BJ (cell line): ENCODE measurements around the gene PDE6A. TPM values are rescaled to one million over a fixed set of nuclear protein-coding genes. Genes with fewer than 3 reads are reported as not detected.

ENCODE experiments used
- CTCF ChIA-PET: fragments of 350-600 bp; formaldehyde crosslinking; extraction: SDS; loops from one replicate; lab custom pipeline; 2021; ENCODE audit warnings: antibody characterized with exemption, inconsistent platforms; lab: Yijun Ruan, JAX
- POLR2A ChIA-PET: fragments of 300-600 bp; sonication (Branson Sonifier 250); formaldehyde crosslinking; extraction: SDS; loops from one replicate; lab custom pipeline; 2021; ENCODE audit warnings: antibody characterized with exemption; lab: Charles Lee
- DNase-seq: peaks from one replicate; pipeline ENCODE4 v3.0.0-alpha.2; 2011; ENCODE audit warnings: low read depth
- H3K27me3 ChIP-seq: 2 replicates; pipeline ENCODE4 v1.6.0; 2011; ENCODE audit warnings: low read length; ENCODE audit not compliant: control insufficient read depth, insufficient read depth
- H3K36me3 ChIP-seq: 2 replicates; pipeline ENCODE4 v1.5.1; 2011; ENCODE audit warnings: low read length; ENCODE audit not compliant: control insufficient read depth, insufficient read depth
- H3K4me3 ChIP-seq: 2 replicates; pipeline ENCODE4 v1.5.1; 2011; ENCODE audit warnings: low read depth, mild to moderate bottlenecking, control low read depth, low read length
- polyA plus RNA-seq: library from polyadenylated mRNA; depleted of rRNA; stranded (reverse); fragments of >200 nt; gene quantifications from 2 replicates; pipeline ENCODE4 v1.2.3, GENCODE V29; 2011
- TF ChIP-seq, protein P1 (sequence below): IDR thresholded peaks from 2 replicates; pipeline ENCODE4 v1.5.1; 2011; ENCODE audit warnings: low read depth, mild to moderate bottlenecking, control low read depth, inconsistent platforms, low read length, moderate library complexity; ENCODE audit not compliant: insufficient read depth

The PDE6A gene
- polyA plus RNA-seq, 1 experiment = not detected

- H3K36me3 ChIP-seq = no peaks in the 10 kb centered on the region
- TF ChIP-seq, protein P1, sequence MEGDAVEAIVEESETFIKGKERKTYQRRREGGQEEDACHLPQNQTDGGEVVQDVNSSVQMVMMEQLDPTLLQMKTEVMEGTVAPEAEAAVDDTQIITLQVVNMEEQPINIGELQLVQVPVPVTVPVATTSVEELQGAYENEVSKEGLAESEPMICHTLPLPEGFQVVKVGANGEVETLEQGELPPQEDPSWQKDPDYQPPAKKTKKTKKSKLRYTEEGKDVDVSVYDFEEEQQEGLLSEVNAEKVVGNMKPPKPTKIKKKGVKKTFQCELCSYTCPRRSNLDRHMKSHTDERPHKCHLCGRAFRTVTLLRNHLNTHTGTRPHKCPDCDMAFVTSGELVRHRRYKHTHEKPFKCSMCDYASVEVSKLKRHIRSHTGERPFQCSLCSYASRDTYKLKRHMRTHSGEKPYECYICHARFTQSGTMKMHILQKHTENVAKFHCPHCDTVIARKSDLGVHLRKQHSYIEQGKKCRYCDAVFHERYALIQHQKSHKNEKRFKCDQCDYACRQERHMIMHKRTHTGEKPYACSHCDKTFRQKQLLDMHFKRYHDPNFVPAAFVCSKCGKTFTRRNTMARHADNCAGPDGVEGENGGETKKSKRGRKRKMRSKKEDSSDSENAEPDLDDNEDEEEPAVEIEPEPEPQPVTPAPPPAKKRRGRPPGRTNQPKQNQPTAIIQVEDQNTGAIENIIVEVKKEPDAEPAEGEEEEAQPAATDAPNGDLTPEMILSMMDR = no peak
- H3K4me3 ChIP-seq = no peak overlapping the region
- DNase-seq = no peak
- POLR2A ChIA-PET = no interaction called here
- H3K27me3 ChIP-seq = peaks cover 19% of the 10 kb centered on the region
- CTCF ChIA-PET = interaction anchor here (1.0 to 12.8 kb wide), 2 partner anchors 20 to 98 kb away, joined by 3 to 102 read pairs; no protein-coding TSS in a partner anchor
Observed at GRCh38 chr5:149872351-149873040, 72.1 kb downstream of the PDE6A start.

DNA sequence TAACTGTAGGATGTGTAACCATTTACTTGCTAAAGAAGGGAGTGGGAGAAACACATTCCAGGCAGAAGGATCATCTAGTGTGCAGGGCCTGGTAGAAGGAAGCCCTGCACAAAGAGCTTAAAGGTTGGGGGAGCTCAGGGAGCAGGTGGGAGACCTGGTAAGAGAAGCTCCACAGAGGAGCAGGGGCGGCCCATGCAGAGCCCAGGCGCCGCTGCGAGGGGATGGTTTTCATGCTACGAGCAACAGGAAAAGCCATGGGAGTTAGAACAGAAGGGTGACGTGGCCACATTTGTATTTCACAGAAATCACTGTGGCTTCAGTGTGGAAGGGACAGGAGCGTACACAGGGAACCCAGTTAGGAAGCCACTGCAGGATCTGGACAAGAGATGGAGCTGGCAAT lies 73.1 kb downstream of the PDE6A start:
- TF ChIP-seq, protein P1 = no peak
- ChIA-PET POLR2A (no interaction called here), CTCF (interaction anchor here (12.8 kb wide), 1 partner anchor 19 kb away, joined by 102 read pairs; no protein-coding TSS in a partner anchor)
- Histone ChIP-seq H3K4me3 (no peak overlapping the region), H3K27me3 (peaks cover 15% of the 10 kb centered on the region), H3K36me3 (no peaks in the 10 kb centered on the region)
- no peak for DNase-seq

DNA sequence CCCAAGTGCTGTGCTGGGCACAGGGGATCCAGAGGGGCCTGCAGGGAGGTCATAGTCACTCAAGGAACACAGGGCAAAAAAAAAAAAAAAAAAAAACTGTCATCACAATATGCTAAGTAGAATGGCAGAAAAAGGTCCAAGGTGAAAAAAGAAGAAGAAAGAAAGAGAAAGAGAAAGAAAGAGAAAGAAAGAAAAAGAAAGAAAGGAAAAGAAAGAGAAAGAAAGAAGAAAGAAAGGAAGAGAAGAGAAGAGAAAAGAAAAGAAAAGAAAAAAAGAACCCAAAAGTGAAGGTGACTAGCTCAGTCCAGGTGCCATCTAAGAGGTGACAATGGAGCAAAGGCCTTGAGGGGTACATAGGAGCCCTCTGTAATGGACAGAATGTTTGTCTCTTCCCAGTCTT lies 73.9 kb downstream of the PDE6A start:
- TF ChIP-seq, protein P1 = no peak
- CTCF ChIA-PET = interaction anchor here (12.8 kb wide), 1 partner anchor 18 kb away, joined by 102 read pairs; no protein-coding TSS in a partner anchor
- Histone ChIP-seq H3K36me3 (no peaks in the 10 kb centered on the region), H3K4me3 (no peak overlapping the region), H3K27me3 (peaks cover 15% of the 10 kb centered on the region)
- DNase-seq = no peak
- POLR2A ChIA-PET = no interaction called here

GRCh38 chr5:149870232-149870631 lies 74.4 kb downstream of the PDE6A start:
- Histone ChIP-seq H3K4me3 (no peak overlapping the region), H3K27me3 (peaks cover 13% of the 10 kb centered on the region), H3K36me3 (no peaks in the 10 kb centered on the region)
- TF ChIP-seq, protein P1 = no peak
- CTCF ChIA-PET = interaction anchor here (12.8 kb wide), 1 partner anchor 18 kb away, joined by 102 read pairs; no protein-coding TSS in a partner anchor
- POLR2A ChIA-PET = no interaction called here
- DNase-seq = no peak

- Histone ChIP-seq H3K4me3 (no peak overlapping the region), H3K36me3 (no peaks in the 10 kb centered on the region), H3K27me3 (peaks cover 11% of the 10 kb centered on the region)
- ChIA-PET CTCF (interaction anchor here (12.8 kb wide), 1 partner anchor 17 kb away, joined by 102 read pairs; no protein-coding TSS in a partner anchor), POLR2A (no interaction called here)
- TF ChIP-seq, protein P1 = no peak
- DNase-seq = no peak
Observed at GRCh38 chr5:149869411-149869821, 75.2 kb downstream of the PDE6A start.
